HepG2 (cell line): ENCODE results near the gene RAD50. TPM values are rescaled to one million over a fixed set of nuclear protein-coding genes. Genes with fewer than 3 reads are reported as not detected.

Experiments
- ATAC-seq: fragments of 200-7000 bp; cut with Tn5 transposase; 3 replicates; pipeline ENCODE4 v1.9.1; 2020; ENCODE audit warnings: mild to moderate bottlenecking, moderate library complexity
- BruUV-seq: library from RNA; stranded (reverse); fragments of 400-500 nt; replicated peaks from 2 replicates; lab custom pipeline; 2021; lab: Mats Ljungman, UMichigan
- CTCF ChIA-PET: fragments of 300-600 bp; formaldehyde crosslinking; extraction: SDS; loops from one replicate; lab custom pipeline; 2021; ENCODE audit warnings: low total read pairs, inconsistent platforms, low intra/inter-chr PET ratio; lab: Yijun Ruan, JAX
- POLR2A ChIA-PET: fragments of 350-600 bp; sonication (Branson Sonifier 250); formaldehyde crosslinking; loops from one replicate; lab custom pipeline; 2020; ENCODE audit warnings: antibody characterized with exemption, inconsistent platforms; lab: Yijun Ruan, JAX
- DNase-seq: peaks from one replicate; pipeline ENCODE4 v3.0.0-alpha.2; 2015; ENCODE audit warnings: low spot score
- FAIRE-seq: peaks from 3 replicates; lab custom pipeline; 2011; peaks lifted over from hg19 to GRCh38; lab: Jason Lieb, UNC
- H2AFZ ChIP-seq: one replicate; pipeline ENCODE4 v1.6.1; 2011; ENCODE audit warnings: low read length, inconsistent platforms
- H3K27ac ChIP-seq: fragments of 300-600 bp; 3 replicates; pipeline ENCODE4 v1.8.0; 2011; ENCODE audit warnings: mixed run types, mild to moderate bottlenecking, mixed read lengths, low read length, inconsistent platforms; ENCODE audit not compliant: insufficient read depth; ENCODE audit errors: extremely low read length
- H3K27me3 ChIP-seq, 2 experiments: fragments of 200-600 bp in 1 of 2; 2 replicates in 1 of 2; 3 replicates in 1 of 2; pipeline versions ENCODE4 v1.6.0 to v1.8.0; 2011; ENCODE audit warnings: low read length in 2 of 2, mild to moderate bottlenecking in 2 of 2, moderate library complexity in 2 of 2, inconsistent platforms in 1 of 2; ENCODE audit not compliant: insufficient read depth in 2 of 2, control insufficient read depth in 1 of 2
- H3K36me3 ChIP-seq, 2 experiments: fragments of 200-600 bp in 1 of 2; replicated peaks in 1 of 2; 2 replicates in 1 of 2; 3 replicates in 1 of 2; pipeline versions ENCODE4 v1.5.1 to v1.8.0; 2011; ENCODE audit warnings: low read length in 2 of 2, inconsistent platforms in 1 of 2; ENCODE audit not compliant: insufficient read depth in 2 of 2, control insufficient read depth in 1 of 2
- H3K4me1 ChIP-seq: 2 replicates; pipeline ENCODE4 v1.5.1; 2012; ENCODE audit warnings: low read length, inconsistent platforms; ENCODE audit not compliant: insufficient read depth
- H3K4me2 ChIP-seq: 2 replicates; pipeline ENCODE4 v1.6.0; 2011; ENCODE audit warnings: low read depth, low read length, inconsistent platforms
- H3K4me3 ChIP-seq, 3 experiments: fragments of 200-600 bp in 1 of 3; sonication (generic), shearing (Covaris generic) in 1 of 3; replicated peaks in 1 of 3; 2 replicates each; pipeline ENCODE4 v1.5.1; 2011 to 2016; ENCODE audit warnings: low read length in 3 of 3, inconsistent platforms in 2 of 3, low read depth in 2 of 3, mild to moderate bottlenecking in 2 of 3, control low read depth in 1 of 3, mixed read lengths in 1 of 3; ENCODE audit not compliant: insufficient read depth in 1 of 3
- H3K79me2 ChIP-seq: one replicate; pipeline ENCODE4 v1.6.1; 2011; ENCODE audit warnings: low read length, inconsistent platforms; ENCODE audit not compliant: insufficient read depth
- H3K9ac ChIP-seq: 2 replicates; pipeline ENCODE4 v1.6.0; 2011; ENCODE audit warnings: mild to moderate bottlenecking, low read depth, low read length, inconsistent platforms; ENCODE audit not compliant: insufficient read depth
- H3K9me3 ChIP-seq: 2 replicates; pipeline ENCODE4 v1.5.1; 2012; ENCODE audit warnings: mild to moderate bottlenecking, low read length
- H4K20me1 ChIP-seq: 2 replicates; pipeline ENCODE4 v1.6.0; 2011; ENCODE audit warnings: inconsistent platforms, mild to moderate bottlenecking, low read length, moderate library complexity; ENCODE audit not compliant: insufficient read depth
- ATF1 ChIP-seq: IDR thresholded peaks from 2 replicates; pipeline ENCODE4 v1.6.1; 2016; ENCODE audit warnings: mild to moderate bottlenecking, control low read depth
- FIP1L1 ChIP-seq: fragments of 200-400 bp; formaldehyde crosslinking; IDR thresholded peaks from 2 replicates; pipeline ENCODE4 v1.6.1; 2018; ENCODE audit warnings: low read depth, mild to moderate bottlenecking, low read length, moderate library complexity, borderline replicate concordance; ENCODE audit not compliant: insufficient read depth
- KDM2A ChIP-seq: sonication (generic); formaldehyde crosslinking; IDR thresholded peaks from 2 replicates; pipeline ENCODE4 v1.4.0; 2020; ENCODE audit warnings: low read depth, missing genetic modification reagents, borderline replicate concordance
- KMT2A ChIP-seq: sonication (generic); formaldehyde crosslinking; IDR thresholded peaks from 2 replicates; pipeline ENCODE4 v1.4.0; 2020; ENCODE audit warnings: missing genetic modification reagents
- MTF2 ChIP-seq: sonication (generic); formaldehyde crosslinking; IDR thresholded peaks from 2 replicates; pipeline ENCODE4 v1.5.0; 2020; ENCODE audit warnings: missing genetic modification reagents, borderline replicate concordance
- ONECUT2 ChIP-seq: sonication (generic); formaldehyde crosslinking; IDR thresholded peaks from 2 replicates; pipeline ENCODE4 v1.4.0; 2020; ENCODE audit warnings: missing genetic modification reagents
- TBX3 ChIP-seq: fragments of 450-650 bp; IDR thresholded peaks from 2 replicates; pipeline ENCODE4 v1.6.1; 2017; ENCODE audit warnings: antibody characterized with exemption, mild to moderate bottlenecking, inconsistent platforms, borderline replicate concordance
- ZBTB44 ChIP-seq: sonication (generic); formaldehyde crosslinking; IDR thresholded peaks from 2 replicates; pipeline ENCODE4 v1.4.0; 2020; ENCODE audit warnings: missing genetic modification reagents
- ZNF160 ChIP-seq: sonication (generic); formaldehyde crosslinking; IDR thresholded peaks from 2 replicates; pipeline ENCODE4 v1.8.0; 2022; ENCODE audit warnings: mild to moderate bottlenecking, inconsistent platforms, missing genetic modification reagents
- ZNF430 ChIP-seq: sonication (generic); formaldehyde crosslinking; IDR thresholded peaks from 2 replicates; pipeline ENCODE4 v1.9.0; 2021; ENCODE audit warnings: mild to moderate bottlenecking, missing genetic modification reagents
- ZNF816 ChIP-seq: sonication (generic); formaldehyde crosslinking; IDR thresholded peaks from 2 replicates; pipeline ENCODE4 v1.8.0; 2022; ENCODE audit warnings: missing genetic modification reagents, mild to moderate bottlenecking, borderline replicate concordance
- WGBS: methylation state at CpG from one replicate; pipeline ENCODE4 v1.1.6; 2017; ENCODE audit warnings: low lambda C conversion rate; 5-methylcytosine and 5-hydroxymethylcytosine counted together
- in situ Hi-C: cut with HindIII; loops from 2 replicates; pipeline ENCODE4 v1.10.0; 2017; ENCODE audit warnings: low pct_unique_long_range_greater_than_20kb; ENCODE audit not compliant: extremely low pct_ligation_motif_present
- intact Hi-C: fragments of 100-400 bp; cut with micrococcal nuclease; formaldehyde crosslinking; loops from one replicate; pipeline ENCODE4 v1.10.0; 2022; ENCODE audit not compliant: unreplicated experiment
- polyA plus RNA-seq, 8 experiments: library from polyadenylated mRNA; depleted of rRNA in 3 of 8; stranded (reverse) in 7 of 8; unstranded in 1 of 8; fragments of >200 nt; fragmentation: Illumina TruSeq in 4 of 8; extraction: Trizol in 4 of 8; gene quantifications; 2 replicates each; pipeline versions ENCODE4 v1.2.1 to v1.2.3, GENCODE V29; 2011 to 2016; ENCODE audit warnings: low read depth in 4 of 8, missing spikeins in 1 of 8, mixed read lengths in 1 of 8; ENCODE audit not compliant: insufficient read depth in 1 of 8
- total RNA-seq, 5 experiments: library from RNA; depleted of rRNA; stranded (reverse); fragments of >200 nt; fragmentation: Illumina TruSeq; extraction: Trizol; gene quantifications; 2 replicates each; pipeline ENCODE4 v1.2.3, GENCODE V29; 2016; ENCODE audit warnings: low read depth in 1 of 5
- TF ChIP-seq, protein P1 (sequence below): sonication (generic); formaldehyde crosslinking; IDR thresholded peaks from 2 replicates; pipeline ENCODE4 v1.9.0; 2021; ENCODE audit warnings: missing genetic modification reagents, mild to moderate bottlenecking, borderline replicate concordance
- TF ChIP-seq, protein P2 (sequence below): sonication (generic); formaldehyde crosslinking; IDR thresholded peaks from 2 replicates; pipeline ENCODE4 v1.8.0; 2022; ENCODE audit warnings: missing genetic modification reagents, low read depth, mild to moderate bottlenecking, borderline replicate concordance

The RAD50 gene
- total and polyA plus RNA-seq, 2 of the 13 experiments (the other 11 are each of a cell fraction or from before 2014, with no cell fraction given): 19.2 to 23.4 TPM

DNA sequence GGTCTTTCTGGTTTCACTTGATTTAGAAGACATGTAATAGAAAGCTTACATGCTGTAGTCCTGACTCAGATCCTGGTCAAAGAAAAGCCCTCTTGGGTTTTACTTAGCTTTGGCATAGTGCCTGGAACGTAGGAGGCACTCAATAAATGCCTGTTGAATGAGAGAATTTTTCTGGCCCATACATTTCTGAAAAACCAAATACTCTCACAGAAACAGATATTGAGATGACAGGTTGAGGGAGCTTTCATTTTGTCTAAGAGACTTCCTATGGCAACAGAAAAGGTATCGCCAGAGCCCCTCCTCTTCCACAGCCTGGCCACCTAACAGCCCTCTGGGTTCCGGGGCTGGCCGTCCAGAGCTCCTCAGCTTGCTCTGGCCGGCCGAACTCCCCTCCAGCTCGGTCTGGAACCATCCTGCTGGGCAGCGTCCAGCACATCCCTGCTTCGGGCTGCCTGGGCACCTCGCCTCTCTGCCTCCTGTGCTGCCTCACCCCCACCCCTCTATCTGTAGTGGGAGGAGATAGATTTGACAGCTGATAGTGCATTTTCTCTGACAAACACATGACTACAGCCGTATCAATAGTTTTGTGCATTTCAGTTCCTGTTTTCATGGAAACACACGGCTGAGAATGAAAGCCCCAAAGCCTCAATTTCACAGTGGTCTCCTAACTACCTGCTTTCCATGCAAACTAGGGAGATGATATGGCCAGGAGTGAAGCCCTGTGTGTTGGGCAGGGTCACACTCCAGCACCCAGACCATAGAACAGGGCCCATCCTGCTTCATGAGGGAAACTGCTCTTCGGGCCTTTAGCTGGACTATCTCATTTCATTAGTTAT lies 118.1 kb downstream of the RAD50 start:
- peak overlapping the region in 2 of 3 experiments; percentile 23 to 36; a peak in 3 of 6 replicates for H3K4me3 ChIP-seq
- in situ Hi-C loops: loop anchor here (25.0 kb wide), 1 partner anchor 288 kb away; no protein-coding TSS in a partner anchor

GRCh38 chr5:132675936-132676689 lies 119.3 kb downstream of the RAD50 start:
- FAIRE-seq (no peak), ATAC-seq (no peak), DNase-seq (no peak)
- WGBS: 66% methylated on average over 11 of the region's 11 CpGs
- Histone ChIP-seq H3K27me3 (peaks cover 1 to 11% of the 10 kb centered on the region in 2 experiments; a peak in 3 of 5 replicates), H3K4me3 (no peak overlapping the region; a peak in 1 of 6 replicates), H3K9me3 (no peaks in the 10 kb centered on the region), H3K9ac (no peak overlapping the region), H3K27ac (no peak overlapping the region), H3K4me1 (peaks cover 30% of the 10 kb centered on the region), H3K79me2 (no peaks in the 10 kb centered on the region), H3K36me3 (no peaks in the 10 kb centered on the region), H3K4me2 (no peak overlapping the region), H2AFZ (no peak overlapping the region), H4K20me1 (no peaks in the 10 kb centered on the region)
- CTCF ChIA-PET: interaction anchor here (1.5 kb wide), 1 partner anchor 290 kb away, joined by 7 read pairs; no protein-coding TSS in a partner anchor
- no TSS peak for BruUV-seq
- in situ Hi-C loops: no loop called here
- POLR2A ChIA-PET: interaction anchor here (1.3 kb wide), 1 partner anchor 163 kb away, joined by 4 read pairs; no protein-coding TSS in a partner anchor
- intact Hi-C loops: loop anchor here (5.0 to 10.0 kb wide), 2 partner anchors 61 to 289 kb away; no protein-coding TSS in a partner anchor
- TF ChIP-seq TBX3: no peak
- TF ChIP-seq KDM2A: no peak
- no peak for TF ChIP-seq ATF1 (CRISPR knock-in tag)
- TF ChIP-seq, protein P1, sequence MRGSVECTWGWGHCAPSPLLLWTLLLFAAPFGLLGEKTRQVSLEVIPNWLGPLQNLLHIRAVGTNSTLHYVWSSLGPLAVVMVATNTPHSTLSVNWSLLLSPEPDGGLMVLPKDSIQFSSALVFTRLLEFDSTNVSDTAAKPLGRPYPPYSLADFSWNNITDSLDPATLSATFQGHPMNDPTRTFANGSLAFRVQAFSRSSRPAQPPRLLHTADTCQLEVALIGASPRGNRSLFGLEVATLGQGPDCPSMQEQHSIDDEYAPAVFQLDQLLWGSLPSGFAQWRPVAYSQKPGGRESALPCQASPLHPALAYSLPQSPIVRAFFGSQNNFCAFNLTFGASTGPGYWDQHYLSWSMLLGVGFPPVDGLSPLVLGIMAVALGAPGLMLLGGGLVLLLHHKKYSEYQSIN (CRISPR knock-in tag): no peak
- no peak for TF ChIP-seq KMT2A (CRISPR knock-in tag)
- TF ChIP-seq ONECUT2 (CRISPR knock-in tag): no peak
- TF ChIP-seq ZNF160 (CRISPR knock-in tag): no peak
- no peak for TF ChIP-seq ZBTB44 (CRISPR knock-in tag)
- no peak for TF ChIP-seq ZNF816 (CRISPR knock-in tag)
- TF ChIP-seq, protein P2, sequence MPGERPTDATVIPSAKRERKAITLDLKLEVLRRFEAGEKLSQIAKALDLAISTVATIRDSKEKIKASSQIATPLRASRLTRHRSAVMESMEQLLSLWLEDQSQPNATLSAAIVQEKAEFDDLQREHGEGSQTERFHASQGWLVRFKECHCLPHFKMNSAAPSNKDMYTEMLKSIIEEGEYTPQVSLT: no peak

More for the DNA sequence above, 118.1 kb downstream of the RAD50 start:
- Histone ChIP-seq H3K27me3 (peaks cover 1 to 11% of the 10 kb centered on the region in 2 experiments; a peak in 3 of 5 replicates), H3K4me1 (peaks cover 27% of the 10 kb centered on the region), H3K36me3 (no peaks in the 10 kb centered on the region), H2AFZ (peak overlapping the region; percentile 72), H3K27ac (no peak overlapping the region), H4K20me1 (no peaks in the 10 kb centered on the region), H3K9ac (no peak overlapping the region; the same call in 1 of the 2 replicates), H3K9me3 (no peaks in the 10 kb centered on the region), H3K79me2 (no peaks in the 10 kb centered on the region), H3K4me2 (peak overlapping the region; percentile 73)
- DNase-seq: peak; percentile 24
- TF ChIP-seq MTF2 (CRISPR knock-in tag) (0 out of 2 replicates have a peak, but pooled peaks have one; percentile 33), ZNF430 (CRISPR knock-in tag) (no peak), FIP1L1 (no peak)
- peak; percentile 73 for ATAC-seq
- 8% methylated on average over 12 of the region's 13 CpGs for whole genome bisulfite sequencing
- ChIA-PET CTCF (no interaction called here), POLR2A (no interaction called here)
- FAIRE-seq: no peak
- no TSS peak for BruUV-seq
- intact Hi-C loops: loop anchor here (5.0 to 10.0 kb wide), 2 partner anchors 60 to 288 kb away; no protein-coding TSS in a partner anchor
